Activated naive CD8-positive, alpha-beta T cell treated with anti-CD3 and anti-CD28 coated beads, Interleukin-2, amount 10 ng/mL, durations not matched to agents 7 days and 5 days (primary cell): Measurements from ENCODE around the gene GNB3. TPM values are rescaled to one million over a fixed set of nuclear protein-coding genes. Genes with fewer than 3 reads are reported as not detected.

ENCODE experiments used
- ATAC-seq: fragments of 150-1000 bp; cut with Tn5 transposase; one replicate; pipeline ENCODE4 v1.10.0; 2021; ENCODE audit warnings: low read depth, moderate library complexity
- POLR2A ChIA-PET: fragments of 350-600 bp; sonication (Branson Sonifier 250); formaldehyde crosslinking; loops from one replicate; lab custom pipeline; 2021; ENCODE audit warnings: antibody characterized with exemption; lab: Charles Lee
- DNase-seq: peaks from one replicate; pipeline ENCODE4 v3.0.0; 2021
- H3K27ac Mint-ChIP-seq: one replicate; pipeline ENCODE4 v1.8.0; 2022; ENCODE audit warnings: mild to moderate bottlenecking, mixed read lengths
- H3K27me3 Mint-ChIP-seq: one replicate; pipeline ENCODE4 v1.8.0; 2022; ENCODE audit warnings: mild to moderate bottlenecking, moderate library complexity, mixed read lengths
- H3K36me3 Mint-ChIP-seq: one replicate; pipeline ENCODE4 v1.8.0; 2021; ENCODE audit warnings: mild to moderate bottlenecking, mixed read lengths
- H3K4me1 Mint-ChIP-seq: one replicate; pipeline ENCODE4 v1.8.0; 2021; ENCODE audit warnings: mixed read lengths
- H3K4me3 Mint-ChIP-seq: one replicate; pipeline ENCODE4 v1.8.0; 2022; ENCODE audit warnings: mild to moderate bottlenecking, moderate library complexity, mixed read lengths
- H3K9me3 Mint-ChIP-seq: one replicate; pipeline ENCODE4 v1.8.0; 2021; ENCODE audit warnings: mixed read lengths
- total RNA-seq, 2 experiments: library from RNA; stranded (reverse); gene quantifications; one replicate each; pipeline ENCODE4 v1.2.3, GENCODE V29; 2021

The GNB3 gene
- total RNA-seq, 2 experiments from 2014 or later: 2.6 to 3.1 TPM

- Mint-ChIP-seq H3K4me3 (no peak overlapping the region), H3K4me1 (peaks cover 21% of the 10 kb centered on the region), H3K36me3 (peaks cover 32% of the 10 kb centered on the region), H3K27ac (peak overlapping the region; percentile 57), H3K9me3 (no peaks in the 10 kb centered on the region), H3K27me3 (no peaks in the 10 kb centered on the region)
- POLR2A ChIA-PET: interaction anchor here (0.7 to 1.4 kb wide), 2 partner anchors 19 to 158 kb away, joined by 3 to 6 read pairs; partner anchors contain the start of genes TPI1 and ZNF384
- ATAC-seq: no peak
- DNase-seq: no peak
These were observed 7.0 kb downstream of the GNB3 start for GRCh38 chr12:6847676-6848075.

- peaks cover 35% of the 10 kb centered on the region for H3K4me1 Mint-ChIP-seq
These were observed 8.7 kb downstream of the GNB3 start for GRCh38 chr12:6849427-6849826.

GRCh38 chr12:6849976-6850560 is 9.3 kb downstream of the GNB3 start:
- no peaks in the 10 kb centered on the region for H3K27me3 Mint-ChIP-seq
- H3K4me3 Mint-ChIP-seq: peak overlapping the region; percentile 96
- ATAC-seq: no peak
- peaks cover 34% of the 10 kb centered on the region for H3K36me3 Mint-ChIP-seq
- H3K27ac Mint-ChIP-seq: peak overlapping the region; percentile 84
- no peaks in the 10 kb centered on the region for H3K9me3 Mint-ChIP-seq
- POLR2A ChIA-PET: interaction anchor here (0.5 to 7.2 kb wide), 4 partner anchors 9 to 123 kb away, joined by 3 to 106 read pairs (median 13); partner anchors contain the start of genes GNB3 and TPI1
- peaks cover 37% of the 10 kb centered on the region for H3K4me1 Mint-ChIP-seq
- DNase-seq: no peak

More at GRCh38 chr12:6849427-6849826, 8.7 kb downstream of the GNB3 start:
- Mint-ChIP-seq H3K36me3 (peaks cover 34% of the 10 kb centered on the region), H3K27ac (peak overlapping the region; percentile 69), H3K27me3 (no peaks in the 10 kb centered on the region), H3K4me3 (peak overlapping the region; percentile 96), H3K9me3 (no peaks in the 10 kb centered on the region)
- POLR2A ChIA-PET: interaction anchor here (1.4 to 7.2 kb wide), 3 partner anchors 8 to 17 kb away, joined by 4 to 106 read pairs (median 20); partner anchors contain the start of genes GNB3 and TPI1
- no peak for ATAC-seq
- DNase-seq: no peak

GRCh38 chr12:6850796-6851152 is 10.0 kb downstream of the GNB3 start:
- Mint-ChIP-seq H3K27me3 (no peaks in the 10 kb centered on the region), H3K4me1 (peaks cover 37% of the 10 kb centered on the region), H3K9me3 (no peaks in the 10 kb centered on the region), H3K27ac (peak overlapping the region; percentile 99), H3K4me3 (peak overlapping the region; percentile 96), H3K36me3 (peaks cover 34% of the 10 kb centered on the region)
- ATAC-seq: no peak
- DNase-seq: no peak
- POLR2A ChIA-PET: interaction anchor here (0.6 to 7.2 kb wide), 26 partner anchors 10 to 318 kb away, joined by 3 to 106 read pairs (median 10); partner anchors contain the start of genes C12orf57, C1RL, COPS7A and ENO2

GRCh38 chr12:6851153-6851920 is 10.6 kb downstream of the GNB3 start, which contains the start of gene CDCA3:
Gene CDCA3, minus strand, starts transcription at chr12:6851286. Its CDS starts 334 bp downstream, at chr12:6850952.
- POLR2A ChIA-PET: interaction anchor here (0.6 to 7.2 kb wide), 37 partner anchors 9 to 1232 kb away, joined by 3 to 106 read pairs (median 5); partner anchors contain the start of genes C12orf57, C1RL, COPS7A and ENO2
- Mint-ChIP-seq H3K4me1 (peaks cover 37% of the 10 kb centered on the region), H3K9me3 (no peaks in the 10 kb centered on the region), H3K36me3 (peaks cover 34% of the 10 kb centered on the region), H3K27me3 (no peaks in the 10 kb centered on the region), H3K4me3 (peak within 1 kb of the TSS; percentile 96), H3K27ac (peak within 1 kb of the TSS; percentile 99)
- peak; percentile 55 for ATAC-seq
- DNase-seq: peak; percentile 86

- ATAC-seq: peak; percentile 79
- H3K9me3 Mint-ChIP-seq: no peaks in the 10 kb centered on the region
- H3K36me3 Mint-ChIP-seq: peaks cover 30% of the 10 kb centered on the region
- H3K27ac Mint-ChIP-seq: peak within 1 kb of the TSS; percentile 99
- POLR2A ChIA-PET: interaction anchor here (0.6 to 7.2 kb wide), 37 partner anchors 9 to 400 kb away, joined by 3 to 106 read pairs (median 5); partner anchors contain the start of genes C12orf57, C1RL, COPS7A and GNB3
- H3K4me1 Mint-ChIP-seq: peaks cover 37% of the 10 kb centered on the region
- DNase-seq: peak; percentile 94
- peak within 1 kb of the TSS; percentile 96 for H3K4me3 Mint-ChIP-seq
- no peaks in the 10 kb centered on the region for H3K27me3 Mint-ChIP-seq
These were observed 11.4 kb downstream of the GNB3 start, which contains the start of gene USP5 for GRCh38 chr12:6851921-6852650. Gene USP5, plus strand, starts transcription at chr12:6852150. Its CDS starts 30 bp downstream, at chr12:6852180.

GRCh38 chr12:6852651-6853354 is 12.1 kb downstream of the GNB3 start:
- Mint-ChIP-seq H3K4me1 (peaks cover 35% of the 10 kb centered on the region), H3K36me3 (peaks cover 30% of the 10 kb centered on the region), H3K27ac (peak overlapping the region; percentile 99), H3K4me3 (peak overlapping the region; percentile 96), H3K9me3 (no peaks in the 10 kb centered on the region), H3K27me3 (no peaks in the 10 kb centered on the region)
- POLR2A ChIA-PET: interaction anchor here (0.8 to 7.2 kb wide), 25 partner anchors 8 to 400 kb away, joined by 3 to 106 read pairs (median 9); partner anchors contain the start of genes C12orf57, C1RL, COPS7A and GNB3
- no peak for ATAC-seq
- DNase-seq: peak; percentile 63

GRCh38 chr12:6853626-6854025 is 12.9 kb downstream of the GNB3 start:
- peak overlapping the region; percentile 96 for H3K4me3 Mint-ChIP-seq
- no peaks in the 10 kb centered on the region for H3K27me3 Mint-ChIP-seq
- POLR2A ChIA-PET: interaction anchor here (0.5 to 7.2 kb wide), 8 partner anchors 13 to 175 kb away, joined by 3 to 106 read pairs (median 22); partner anchors contain the start of genes GNB3, MLF2, SPSB2 and TPI1
- no peaks in the 10 kb centered on the region for H3K9me3 Mint-ChIP-seq
- H3K4me1 Mint-ChIP-seq: peaks cover 32% of the 10 kb centered on the region
- H3K27ac Mint-ChIP-seq: peak overlapping the region; percentile 99
- ATAC-seq (no peak), DNase-seq (no peak)
- peaks cover 27% of the 10 kb centered on the region for H3K36me3 Mint-ChIP-seq

GRCh38 chr12:6854036-6854435 is 13.3 kb downstream of the GNB3 start:
- Mint-ChIP-seq H3K4me3 (peak overlapping the region; percentile 96), H3K27me3 (no peaks in the 10 kb centered on the region), H3K9me3 (no peaks in the 10 kb centered on the region), H3K36me3 (peaks cover 26% of the 10 kb centered on the region), H3K4me1 (peaks cover 31% of the 10 kb centered on the region), H3K27ac (peak overlapping the region; percentile 64)
- no peak for DNase-seq
- POLR2A ChIA-PET: interaction anchor here (0.5 to 7.2 kb wide), 6 partner anchors 12 to 174 kb away, joined by 6 to 106 read pairs (median 24); partner anchors contain the start of genes MLF2, SPSB2 and TPI1
- ATAC-seq: no peak

GRCh38 chr12:6855322-6855721 is 14.6 kb downstream of the GNB3 start:
- POLR2A ChIA-PET: interaction anchor here (7.2 kb wide), 1 partner anchor 11 kb away, joined by 106 read pairs; the partner anchor contains the start of gene TPI1
- Mint-ChIP-seq H3K4me1 (peaks cover 19% of the 10 kb centered on the region), H3K27me3 (no peaks in the 10 kb centered on the region), H3K36me3 (peaks cover 17% of the 10 kb centered on the region), H3K9me3 (no peaks in the 10 kb centered on the region), H3K27ac (no peak overlapping the region), H3K4me3 (no peak overlapping the region)
- DNase-seq (no peak), ATAC-seq (no peak)

GRCh38 chr12:6858799-6859198 is 18.1 kb downstream of the GNB3 start:
- H3K36me3 Mint-ChIP-seq: peaks cover 28% of the 10 kb centered on the region
- no peak for ATAC-seq
- POLR2A ChIA-PET: no interaction called here
- no peak for DNase-seq
- H3K4me1 Mint-ChIP-seq: peaks cover 6% of the 10 kb centered on the region
- no peak overlapping the region for H3K4me3 Mint-ChIP-seq
- H3K27ac Mint-ChIP-seq: no peak overlapping the region
- no peaks in the 10 kb centered on the region for H3K27me3 Mint-ChIP-seq
- no peaks in the 10 kb centered on the region for H3K9me3 Mint-ChIP-seq

GRCh38 chr12:6860116-6860515 is 19.4 kb downstream of the GNB3 start:
- Mint-ChIP-seq H3K36me3 (peaks cover 31% of the 10 kb centered on the region), H3K9me3 (no peaks in the 10 kb centered on the region)
- POLR2A ChIA-PET: interaction anchor here (1.0 to 3.2 kb wide), 3 partner anchors 8 to 12 kb away, joined by 4 to 16 read pairs (median 7); partner anchors contain the start of genes CDCA3, SPSB2 and USP5

More at GRCh38 chr12:6860116-6860515, 19.4 kb downstream of the GNB3 start:
- Mint-ChIP-seq H3K4me3 (no peak overlapping the region), H3K27me3 (no peaks in the 10 kb centered on the region), H3K27ac (no peak overlapping the region), H3K4me1 (no peaks in the 10 kb centered on the region)
- DNase-seq (no peak), ATAC-seq (no peak)
